H1 (cell line): ENCODE data around the gene C20orf96. TPM values are rescaled to one million over a fixed set of nuclear protein-coding genes. Genes with fewer than 3 reads are reported as not detected.

Experiments used
- CTCF ChIA-PET: fragments of 300-600 bp; sonication (Branson Sonifier 250); formaldehyde crosslinking; loops from one replicate; lab custom pipeline; 2021; ENCODE audit not compliant: partially characterized antibody; lab: Charles Lee
- POLR2A ChIA-PET: fragments of 300-600 bp; sonication (Branson Sonifier 250); formaldehyde crosslinking; loops from one replicate; lab custom pipeline; 2021; ENCODE audit warnings: inconsistent platforms; ENCODE audit not compliant: partially characterized antibody; lab: Charles Lee
- DNase-seq, 2 experiments: peaks; one replicate each; pipeline versions ENCODE4 v3.0.0 to v3.0.0-alpha.2; 2010 to 2022; ENCODE audit warnings: low spot score in 2 of 2, low read depth in 1 of 2, mixed read lengths in 1 of 2
- FAIRE-seq: peaks from 2 replicates; lab custom pipeline; 2011; peaks lifted over from hg19 to GRCh38; lab: Jason Lieb, UNC
- H2AFZ ChIP-seq: 2 replicates; pipeline ENCODE4 v1.8.1; 2012; ENCODE audit warnings: low read length, inconsistent platforms
- H2AK5ac ChIP-seq: 2 replicates; pipeline ENCODE4 v1.6.1; 2013; ENCODE audit warnings: low read depth, low read length
- H2BK120ac ChIP-seq: replicated peaks from 2 replicates; pipeline ENCODE3; 2013; ENCODE audit warnings: low read depth, low read length, inconsistent platforms
- H2BK12ac ChIP-seq: 2 replicates; pipeline ENCODE4 v1.6.1; 2013; ENCODE audit warnings: low read depth, low read length
- H2BK15ac ChIP-seq: 2 replicates; pipeline ENCODE4 v1.6.1; 2013; ENCODE audit warnings: low read length
- H2BK20ac ChIP-seq: 2 replicates; pipeline ENCODE4 v1.6.1; 2013; ENCODE audit warnings: low read length
- H2BK5ac ChIP-seq: 2 replicates; pipeline ENCODE4 v1.6.1; 2013; ENCODE audit warnings: low read depth, low read length
- H3K14ac ChIP-seq: 2 replicates; pipeline ENCODE4 v1.6.1; 2013; ENCODE audit warnings: inconsistent platforms; ENCODE audit not compliant: insufficient read length
- H3K18ac ChIP-seq: 2 replicates; pipeline ENCODE4 v1.6.1; 2013; ENCODE audit warnings: low read length; ENCODE audit errors: extremely low read depth
- H3K23ac ChIP-seq: 2 replicates; pipeline ENCODE4 v1.6.1; 2013; ENCODE audit warnings: inconsistent platforms; ENCODE audit not compliant: insufficient read length
- H3K23me2 ChIP-seq: 2 replicates; pipeline ENCODE4 v1.6.1; 2013; ENCODE audit warnings: low read depth, low read length
- H3K27ac ChIP-seq: 2 replicates; pipeline ENCODE4 v1.6.1; 2011; ENCODE audit warnings: low read depth, low read length, inconsistent platforms
- H3K27me3 ChIP-seq, 4 experiments: replicated peaks in 1 of 4; 1 replicate in 1 of 4; 2 replicates in 3 of 4; pipeline versions ENCODE4 v1.6.1 to v1.8.1; 2011 to 2013; ENCODE audit warnings: low read length in 3 of 4, mild to moderate bottlenecking in 3 of 4, inconsistent platforms in 2 of 4, mixed read lengths in 2 of 4, moderate library complexity in 1 of 4; ENCODE audit not compliant: control insufficient read depth in 3 of 4, insufficient read depth in 3 of 4; ENCODE audit errors: extremely low read depth in 1 of 4
- H3K36me3 ChIP-seq, 4 experiments: 2 replicates each; pipeline versions ENCODE4 v1.6.1 to v1.8.1; 2011 to 2013; ENCODE audit warnings: mild to moderate bottlenecking in 4 of 4, low read length in 3 of 4, moderate library complexity in 2 of 4, control low read depth in 1 of 4, inconsistent platforms in 1 of 4; ENCODE audit not compliant: insufficient read depth in 4 of 4, control insufficient read depth in 2 of 4
- H3K4ac ChIP-seq: replicated peaks from 2 replicates; pipeline ENCODE3; 2013; ENCODE audit warnings: low read length, low read depth, mixed read lengths, inconsistent platforms; ENCODE audit not compliant: insufficient read length
- H3K4me1 ChIP-seq, 4 experiments: replicated peaks in 1 of 4; 1 replicate in 1 of 4; 2 replicates in 3 of 4; pipeline versions ENCODE4 v1.6.1 to v1.8.1; 2011 to 2013; ENCODE audit warnings: low read length in 3 of 4, inconsistent platforms in 2 of 4, mixed read lengths in 1 of 4; ENCODE audit not compliant: insufficient read depth in 4 of 4, control insufficient read depth in 3 of 4
- H3K4me2 ChIP-seq, 2 experiments: 2 replicates each; pipeline versions ENCODE4 v1.6.1 to v1.8.1; 2011 to 2013; ENCODE audit warnings: low read depth in 2 of 2, low read length in 2 of 2, control low read depth in 1 of 2, inconsistent platforms in 1 of 2, mild to moderate bottlenecking in 1 of 2; ENCODE audit not compliant: insufficient read depth in 1 of 2
- H3K4me3 ChIP-seq, 4 experiments: fragments of 200-600, 300-600 bp in 1 of 4; sonication (generic), shearing (Covaris generic), sonication (Bioruptor Twin) in 1 of 4; 2 replicates each; pipeline versions ENCODE4 v1.5.1 to v1.8.1; 2011 to 2016; ENCODE audit warnings: low read length in 4 of 4, low read depth in 3 of 4, control low read depth in 2 of 4, inconsistent platforms in 2 of 4, mild to moderate bottlenecking in 2 of 4, mixed read lengths in 1 of 4, moderate library complexity in 1 of 4; ENCODE audit not compliant: insufficient read depth in 2 of 4; ENCODE audit errors: extremely low read depth in 1 of 4
- H3K56ac ChIP-seq: replicated peaks from 2 replicates; pipeline ENCODE3; 2013; ENCODE audit warnings: low read depth, mild to moderate bottlenecking, mixed read lengths, low read length, inconsistent platforms; ENCODE audit not compliant: insufficient read length
- H3K79me1 ChIP-seq: 2 replicates; pipeline ENCODE4 v1.6.1; 2013; ENCODE audit warnings: low read depth, low read length, control low read depth
- H3K79me2 ChIP-seq, 2 experiments: 2 replicates each; pipeline versions ENCODE4 v1.6.1 to v1.8.1; 2012 to 2013; ENCODE audit warnings: low read length in 2 of 2, mild to moderate bottlenecking in 2 of 2, inconsistent platforms in 1 of 2; ENCODE audit not compliant: insufficient read depth in 2 of 2, control insufficient read depth in 1 of 2
- H3K9ac ChIP-seq, 4 experiments: replicated peaks in 1 of 4; 1 replicate in 1 of 4; 2 replicates in 3 of 4; pipeline versions ENCODE4 v1.6.1 to v1.8.1; 2011 to 2013; ENCODE audit warnings: low read depth in 3 of 4, low read length in 3 of 4, control low read depth in 2 of 4, mild to moderate bottlenecking in 2 of 4, moderate library complexity in 2 of 4, inconsistent platforms in 1 of 4; ENCODE audit errors: extremely low read depth in 1 of 4
- H3K9me3 ChIP-seq, 2 experiments: 2 replicates each; pipeline versions ENCODE4 v1.6.1 to v1.8.1; 2012 to 2013; ENCODE audit warnings: mild to moderate bottlenecking in 2 of 2, moderate library complexity in 2 of 2, control low read depth in 1 of 2, inconsistent platforms in 1 of 2, low read depth in 1 of 2, low read length in 1 of 2, mixed read lengths in 1 of 2; ENCODE audit not compliant: insufficient read depth in 2 of 2
- H4K20me1 ChIP-seq, 2 experiments: replicated peaks in 1 of 2; 2 replicates each; pipeline versions ENCODE3 to v1.8.1; 2011 to 2013; ENCODE audit warnings: inconsistent platforms in 2 of 2, low read length in 2 of 2, mild to moderate bottlenecking in 1 of 2; ENCODE audit not compliant: insufficient read depth in 2 of 2, control insufficient read depth in 1 of 2
- H4K5ac ChIP-seq: 2 replicates; pipeline ENCODE4 v1.6.1; 2013; ENCODE audit warnings: low read length, low read depth, mixed read lengths, inconsistent platforms; ENCODE audit not compliant: insufficient read length
- H4K8ac ChIP-seq: 2 replicates; pipeline ENCODE4 v1.8.0; 2013; ENCODE audit warnings: mild to moderate bottlenecking, moderate library complexity, low read length, inconsistent platforms; ENCODE audit not compliant: insufficient read depth; ENCODE audit errors: extremely low read depth
- H4K91ac ChIP-seq: replicated peaks from 2 replicates; pipeline ENCODE3; 2013; ENCODE audit warnings: low read length, mixed read lengths, inconsistent platforms; ENCODE audit not compliant: insufficient read length
- HDAC2 ChIP-seq, 2 experiments: fragments of 300-600 bp in 1 of 2; sonication (generic) in 1 of 2; IDR thresholded peaks; 2 replicates each; pipeline ENCODE4 v1.6.1; 2011 to 2012; ENCODE audit warnings: low read depth in 2 of 2, low read length in 2 of 2, mild to moderate bottlenecking in 2 of 2, moderate library complexity in 2 of 2, borderline replicate concordance in 1 of 2, inconsistent platforms in 1 of 2
- POLR2AphosphoS5 ChIP-seq: IDR thresholded peaks from 2 replicates; pipeline ENCODE4 v1.6.1; 2011; ENCODE audit warnings: low read depth, low read length
- RBBP5 ChIP-seq: IDR thresholded peaks from 2 replicates; pipeline ENCODE4 v1.7.1; 2012; ENCODE audit warnings: low read depth, mild to moderate bottlenecking, inconsistent platforms, low read length, moderate library complexity, borderline replicate concordance
- SP2 ChIP-seq: IDR thresholded peaks from 2 replicates; pipeline ENCODE4 v1.6.1; 2012; ENCODE audit warnings: mild to moderate bottlenecking, low read length, inconsistent platforms
- SP4 ChIP-seq: IDR thresholded peaks from 2 replicates; pipeline ENCODE4 v1.6.1; 2012; ENCODE audit warnings: low read length, inconsistent platforms
- SRF ChIP-seq: IDR thresholded peaks from 2 replicates; pipeline ENCODE4 v1.6.1; 2011; ENCODE audit warnings: mild to moderate bottlenecking, low read depth, low read length, moderate library complexity
- USF2 ChIP-seq: IDR thresholded peaks from 2 replicates; pipeline ENCODE4 v1.6.1; 2011; ENCODE audit warnings: low read length, improper control_type of control experiment
- YY1 ChIP-seq: IDR thresholded peaks from 2 replicates; pipeline ENCODE4 v1.6.1; 2011; ENCODE audit warnings: low read depth, mild to moderate bottlenecking, low read length
- WGBS, 2 experiments: shearing (Covaris generic) in 1 of 2; methylation state at CpG; one replicate each; pipeline versions ENCODE4 v1.1.6 to v1.1.7; 2013 to 2015; ENCODE audit warnings: low lambda C conversion rate in 2 of 2, mixed read lengths in 2 of 2, inconsistent platforms in 1 of 2, low coverage in 1 of 2, missing lambda C conversion rate in 1 of 2; ENCODE audit not compliant: insufficient replicate concordance in 2 of 2, insufficient coverage in 1 of 2, insufficient read length in 1 of 2; ENCODE audit errors: extremely low coverage in 1 of 2, missing lambda C conversion rate in 1 of 2; 5-methylcytosine and 5-hydroxymethylcytosine counted together
- polyA plus RNA-seq, 7 experiments: library from polyadenylated mRNA; depleted of rRNA in 3 of 7; stranded (reverse) in 5 of 7; unstranded in 2 of 7; fragments of >200 nt in 5 of 7; fragments of 200-250 nt in 2 of 7; gene quantifications; 1 replicate in 5 of 7; 2 replicates in 1 of 7; 4 replicates in 1 of 7; pipeline versions ENCODE4 v1.2.1 to v1.2.3, GENCODE V29; 2011 to 2013; ENCODE audit warnings: missing spikeins in 2 of 7, mixed read lengths in 2 of 7
- total RNA-seq: library from RNA; stranded (reverse); fragmentation: NEBNext Ultra II Directional; extraction: Animal tissue kit (Norgen Biotek cat#: 25700); gene quantifications from 2 replicates; pipeline ENCODE4 v1.2.1, GENCODE V29; 2021

The C20orf96 gene
- total and polyA plus RNA-seq, 2 of the 8 experiments (the other 6 are each of a cell fraction or from before 2014, with no cell fraction given) = 19.2 to 21.0 TPM

- Histone ChIP-seq H3K23me2 (no peaks in the 10 kb centered on the region; the same call in 1 of the 2 replicates), H3K18ac (peak overlapping the region; percentile 91), H3K36me3 (no peaks in the 10 kb centered on the region; a peak in 1 of 8 replicates), H3K79me1 (no peaks in the 10 kb centered on the region), H3K4me3 (peak overlapping the region; percentile 4 to 53 (median 31); a peak in 6 of 8 replicates), H3K27me3 (peaks cover 0 to 26% (median 11%) of the 10 kb centered on the region in 4 experiments; a peak in 6 of 7 replicates), H3K4ac (no peak overlapping the region), H3K56ac (no peak overlapping the region), H2BK120ac (no peak overlapping the region), H4K20me1 (peaks cover 0 to 2% of the 10 kb centered on the region in 2 experiments), H3K27ac (no peak overlapping the region), H2AFZ (peak overlapping the region; percentile 75), H2BK5ac (no peak overlapping the region), H2BK15ac (no peak overlapping the region), H3K79me2 (no peaks in the 10 kb centered on the region), H3K9me3 (no peaks in the 10 kb centered on the region), H3K9ac (peak overlapping the region in 2 of 4 experiments; percentile 27 to 44; a peak in 4 of 7 replicates), H3K14ac (no peak overlapping the region), H3K23ac (no peak overlapping the region), H4K91ac (peak overlapping the region; percentile 86), H3K4me1 (0 out of 7 replicates have a peak, but pooled peaks cover 0 to 2% (median 0%) of the 10 kb centered on the region in 4 experiments), H2BK12ac (no peak overlapping the region), H2BK20ac (no peak overlapping the region), H4K8ac (peak overlapping the region; percentile 96), H4K5ac (peak overlapping the region; percentile 70), H3K4me2 (peak overlapping the region; percentile 23 to 77; a peak in 3 of 4 replicates), H2AK5ac (no peak overlapping the region)
- peak; percentile 84 to 99 for DNase-seq
- WGBS, 2 experiments = 23 to 100% methylated on average over 1 to 42 of the region's 43 CpGs
- CTCF ChIA-PET = interaction anchor here (0.6 to 7.5 kb wide), 26 partner anchors 8 to 170 kb away, joined by 3 to 63 read pairs (median 4); partner anchors contain the start of genes DEFB132 and SOX12
- POLR2A ChIA-PET = interaction anchor here (0.8 to 5.5 kb wide), 11 partner anchors 9 to 80 kb away, joined by 3 to 21 read pairs (median 6); partner anchors contain the start of genes DEFB132, NRSN2 and SOX12
- FAIRE-seq = no peak
- no peak for TF ChIP-seq SP2
- no peak for TF ChIP-seq USF2
- no peak for TF ChIP-seq SP4
- TF ChIP-seq RBBP5 = 0 out of 2 replicates have a peak, but pooled peaks have one; percentile 55
- TF ChIP-seq SRF = no peak
- peak; percentile 43; the same call in 1 of the 2 replicates for TF ChIP-seq YY1
- TF ChIP-seq POLR2AphosphoS5 = peak; percentile 93
- no peak for TF ChIP-seq HDAC2 (IDR thresholded peaks at IDR 0.05; ENCODE audit: borderline replicate concordance in 1 of 2, low read depth in 2 of 2, low read length in 2 of 2)
Measured at GRCh38 chr20:266596-267562, 23.7 kb downstream of the C20orf96 start.
